ENCODE data around the gene SLC34A3.

SLC34A3 gene

GRCh38 chr9:137217276-137218211 is 13.2 kb upstream of the SLC34A3 start:
- no peak for DNase-seq (ENCODE audit: low spot score)

GRCh38 chr9:137218212-137218753 is 12.4 kb upstream of the SLC34A3 start:
- no peak for DNase-seq (ENCODE audit: low spot score)

- DNase-seq (ENCODE audit: low spot score): no peak
Measured at GRCh38 chr9:137218754-137219271, 11.9 kb upstream of the SLC34A3 start.

- no peak for DNase-seq (ENCODE audit: low spot score)
Measured at GRCh38 chr9:137219757-137220316, 10.9 kb upstream of the SLC34A3 start.

GRCh38 chr9:137220317-137221094 is 10.2 kb upstream of the SLC34A3 start:
- DNase-seq (ENCODE audit: low spot score): no peak

GRCh38 chr9:137221095-137221505 is 9.6 kb upstream of the SLC34A3 start:
- no peak for DNase-seq (ENCODE audit: low spot score)

GRCh38 chr9:137221506-137222111 is 9.1 kb upstream of the SLC34A3 start:
- no peak for DNase-seq (ENCODE audit: low spot score)

GRCh38 chr9:137222190-137223077 is 8.3 kb upstream of the SLC34A3 start, which contains the start of gene RNF208:
Gene RNF208, minus strand, starts transcription at chr9:137222240. Its CDS starts 1,028 bp downstream, at chr9:137221212.
- DNase-seq (ENCODE audit: low spot score): no peak

- peak; percentile 99 for DNase-seq (ENCODE audit: low spot score)
Measured at GRCh38 chr9:137223078-137223970, 7.4 kb upstream of the SLC34A3 start.

GRCh38 chr9:137224830-137225694 is 5.6 kb upstream of the SLC34A3 start, which contains the start of gene CYSRT1:
Gene CYSRT1, plus strand, starts transcription at chr9:137225174. Its CDS starts 448 bp downstream, at chr9:137225622.
- no peak for DNase-seq (ENCODE audit: low spot score)

GRCh38 chr9:137225699-137226331 is 4.9 kb upstream of the SLC34A3 start:
- DNase-seq (ENCODE audit: low spot score): no peak

- DNase-seq (ENCODE audit: low spot score): no peak
Measured at GRCh38 chr9:137226338-137227053, 4.2 kb upstream of the SLC34A3 start.

- peak; percentile 82 for DNase-seq (ENCODE audit: low spot score)
Measured at GRCh38 chr9:137227054-137227852, 3.4 kb upstream of the SLC34A3 start, which contains the start of gene RNF224. Gene RNF224, plus strand, starts transcription at chr9:137227502. Its CDS starts 834 bp downstream, at chr9:137228336.

GRCh38 chr9:137227853-137228505 is 2.7 kb upstream of the SLC34A3 start:
- DNase-seq (ENCODE audit: low spot score): no peak

- DNase-seq (ENCODE audit: low spot score): no peak
Measured at GRCh38 chr9:137228506-137228967, 2.2 kb upstream of the SLC34A3 start.

Data from CD4-positive, alpha-beta T cell treated with Interleukin-2 at 100 ng/mL for 4 hours (primary cell).